Effector memory CD4-positive, alpha-beta T cell (primary cell): ENCODE results near the gene KLF3.

ENCODE experiments used
- DNase-seq, 3 donors: peaks; one replicate each; pipeline ENCODE4 v3.0.0-alpha.2; 2020
- H3K27ac ChIP-seq: 2 replicates; pipeline ENCODE4 v1.7.0; 2013; ENCODE audit warnings: mild to moderate bottlenecking, low read length, moderate library complexity; ENCODE audit not compliant: insufficient read depth, poor library complexity, severe bottlenecking
- H3K27me3 ChIP-seq: replicated peaks from 2 replicates; pipeline ENCODE4 v1.7.0; 2013; ENCODE audit warnings: mild to moderate bottlenecking, low read length; ENCODE audit not compliant: insufficient read depth, control insufficient read depth, poor library complexity, severe bottlenecking
- H3K36me3 ChIP-seq: 2 replicates; pipeline ENCODE4 v1.7.0; 2013; ENCODE audit warnings: mild to moderate bottlenecking, low read length, moderate library complexity; ENCODE audit not compliant: control insufficient read depth, insufficient read depth
- H3K4me1 ChIP-seq: 2 replicates; pipeline ENCODE4 v1.7.0; 2013; ENCODE audit warnings: low read length, mild to moderate bottlenecking; ENCODE audit not compliant: control insufficient read depth, insufficient read depth, poor library complexity, severe bottlenecking
- H3K4me3 ChIP-seq: 2 replicates; pipeline ENCODE4 v1.7.0; 2013; ENCODE audit warnings: low read length, low read depth, mild to moderate bottlenecking; ENCODE audit not compliant: insufficient read depth, poor library complexity, severe bottlenecking
- H3K9me3 ChIP-seq: 2 replicates; pipeline ENCODE4 v1.7.0; 2013; ENCODE audit warnings: mild to moderate bottlenecking, low read length, moderate library complexity; ENCODE audit not compliant: control insufficient read depth

Gene KLF3

GRCh38 chr4:38672397-38673129 lies 8.6 kb downstream of the KLF3 start:
- peak overlapping the region; percentile 54 for H3K27ac ChIP-seq
- no peaks in the 10 kb centered on the region for H3K9me3 ChIP-seq
- H3K27me3 ChIP-seq, result no peaks in the 10 kb centered on the region
- no peak for DNase-seq
- no peaks in the 10 kb centered on the region for H3K36me3 ChIP-seq
- H3K4me3 ChIP-seq, result no peak overlapping the region
- H3K4me1 ChIP-seq, result peaks cover 72% of the 10 kb centered on the region

- peaks cover 71% of the 10 kb centered on the region for H3K4me1 ChIP-seq
- H3K27me3 ChIP-seq, result no peaks in the 10 kb centered on the region
- H3K27ac ChIP-seq, result peak overlapping the region; percentile 54
- no peaks in the 10 kb centered on the region for H3K9me3 ChIP-seq
- H3K36me3 ChIP-seq, result no peaks in the 10 kb centered on the region
- DNase-seq, result no peak
- no peak overlapping the region for H3K4me3 ChIP-seq
Measured at GRCh38 chr4:38673130-38673978, 9.4 kb downstream of the KLF3 start.

GRCh38 chr4:38674258-38675144 lies 10.5 kb downstream of the KLF3 start:
- peak overlapping the region; percentile 44 for H3K27ac ChIP-seq
- DNase-seq, result no peak
- no peaks in the 10 kb centered on the region for H3K27me3 ChIP-seq
- peaks cover 5% of the 10 kb centered on the region for H3K36me3 ChIP-seq
- no peaks in the 10 kb centered on the region for H3K9me3 ChIP-seq
- peaks cover 61% of the 10 kb centered on the region for H3K4me1 ChIP-seq
- no peak overlapping the region for H3K4me3 ChIP-seq

- peak overlapping the region; percentile 44 for H3K27ac ChIP-seq
- H3K36me3 ChIP-seq, result peaks cover 5% of the 10 kb centered on the region
- peaks cover 56% of the 10 kb centered on the region for H3K4me1 ChIP-seq
- peak; percentile 58 to 78 (median 65) for DNase-seq
- H3K4me3 ChIP-seq, result no peak overlapping the region
- H3K9me3 ChIP-seq, result no peaks in the 10 kb centered on the region
- no peaks in the 10 kb centered on the region for H3K27me3 ChIP-seq
Measured at GRCh38 chr4:38675146-38676121, 11.4 kb downstream of the KLF3 start.

- H3K36me3 ChIP-seq, result peaks cover 12% of the 10 kb centered on the region
- no peak for DNase-seq
- H3K27ac ChIP-seq, result no peak overlapping the region
- peaks cover 41% of the 10 kb centered on the region for H3K4me1 ChIP-seq
- H3K4me3 ChIP-seq, result no peak overlapping the region
- no peaks in the 10 kb centered on the region for H3K9me3 ChIP-seq
- no peaks in the 10 kb centered on the region for H3K27me3 ChIP-seq
Measured at GRCh38 chr4:38676986-38677385, 13.0 kb downstream of the KLF3 start.

- Histone ChIP-seq H3K27ac (no peak overlapping the region), H3K36me3 (peaks cover 12% of the 10 kb centered on the region), H3K4me3 (no peak overlapping the region), H3K9me3 (no peaks in the 10 kb centered on the region), H3K4me1 (peaks cover 41% of the 10 kb centered on the region), H3K27me3 (no peaks in the 10 kb centered on the region)
- DNase-seq, result no peak
Measured at GRCh38 chr4:38677441-38677840, 13.4 kb downstream of the KLF3 start.

GRCh38 chr4:38678078-38678477 lies 14.1 kb downstream of the KLF3 start:
- Histone ChIP-seq H3K36me3 (peaks cover 12% of the 10 kb centered on the region), H3K9me3 (no peaks in the 10 kb centered on the region), H3K27me3 (no peaks in the 10 kb centered on the region), H3K4me1 (peaks cover 35% of the 10 kb centered on the region), H3K4me3 (no peak overlapping the region), H3K27ac (no peak overlapping the region)
- DNase-seq, result no peak

GRCh38 chr4:38679921-38680320 lies 15.9 kb downstream of the KLF3 start:
- H3K4me3 ChIP-seq, result no peak overlapping the region
- no peak overlapping the region for H3K27ac ChIP-seq
- no peaks in the 10 kb centered on the region for H3K9me3 ChIP-seq
- peaks cover 31% of the 10 kb centered on the region for H3K4me1 ChIP-seq
- peaks cover 12% of the 10 kb centered on the region for H3K36me3 ChIP-seq
- no peaks in the 10 kb centered on the region for H3K27me3 ChIP-seq
- DNase-seq, result no peak
